GM12878 (cell line): ENCODE measurements around the gene SUSD2. TPM values are rescaled to one million over a fixed set of nuclear protein-coding genes. Genes with fewer than 3 reads are reported as not detected.

Experiments
- ATAC-seq: fragments of 200-7000 bp; cut with Tn5 transposase; 3 replicates; pipeline ENCODE4 v1.9.1; 2020; ENCODE audit warnings: mild to moderate bottlenecking, moderate library complexity
- BruUV-seq: library from RNA; stranded (reverse); fragments of 400-500 nt; replicated peaks from 2 replicates; lab custom pipeline; 2021; lab: Mats Ljungman, UMichigan
- CTCF ChIA-PET: fragments of 300-600 bp; sonication (Branson Sonifier 250); formaldehyde crosslinking; extraction: SDS; loops from one replicate; lab custom pipeline; 2021; ENCODE audit warnings: inconsistent platforms; lab: Yijun Ruan, JAX
- POLR2A ChIA-PET: fragments of 350-600 bp; formaldehyde crosslinking; extraction: SDS; loops from one replicate; lab custom pipeline; 2021; ENCODE audit warnings: inconsistent platforms; lab: Charles Lee
- RAD21 ChIA-PET: fragments of 300-600 bp; sonication (Branson Sonifier 250); formaldehyde crosslinking; loops from one replicate; lab custom pipeline; 2023; ENCODE audit warnings: antibody characterized with exemption; ENCODE audit not compliant: unreplicated experiment; lab: Charles Lee
- SMC1A ChIA-PET: fragments of 300-600 bp; sonication (Branson Sonifier 250); formaldehyde crosslinking; loops from one replicate; lab custom pipeline; 2023; ENCODE audit not compliant: unreplicated experiment, uncharacterized antibody; lab: Charles Lee
- DNase-seq: peaks from one replicate; pipeline ENCODE4 v3.0.0-alpha.2; 2011; ENCODE audit warnings: low read depth, low spot score
- FAIRE-seq: peaks from 3 replicates; lab custom pipeline; 2011; peaks lifted over from hg19 to GRCh38; lab: Jason Lieb, UNC
- H2AFZ ChIP-seq: 2 replicates; pipeline ENCODE4 v1.6.0; 2011; ENCODE audit warnings: low read depth, low read length, control low read depth; ENCODE audit not compliant: control insufficient read depth
- H3K27ac ChIP-seq: 2 replicates; pipeline ENCODE4 v1.5.1; 2011; ENCODE audit warnings: control low read depth; ENCODE audit not compliant: control insufficient read depth, insufficient read depth
- H3K27me3 ChIP-seq, 2 experiments: replicated peaks in 1 of 2; 2 replicates each; pipeline versions ENCODE4 v1.6.0 to v1.6.1; 2011; ENCODE audit warnings: low read length in 1 of 2; ENCODE audit not compliant: control insufficient read depth in 2 of 2, insufficient read depth in 2 of 2
- H3K36me3 ChIP-seq, 2 experiments: 2 replicates each; pipeline ENCODE4 v1.5.1; 2011; ENCODE audit warnings: low read length in 1 of 2; ENCODE audit not compliant: control insufficient read depth in 2 of 2, insufficient read depth in 2 of 2
- H3K4me1 ChIP-seq: 2 replicates; pipeline ENCODE4 v1.6.1; 2011; ENCODE audit warnings: mild to moderate bottlenecking, low read length, moderate library complexity, mixed read lengths; ENCODE audit not compliant: control insufficient read depth, insufficient read depth
- H3K4me2 ChIP-seq: 2 replicates; pipeline ENCODE4 v1.6.0; 2011; ENCODE audit warnings: control low read depth; ENCODE audit not compliant: control insufficient read depth, insufficient read depth
- H3K4me3 ChIP-seq: fragments of 200-600 bp; sonication (generic); 2 replicates; pipeline ENCODE4 v1.5.1; 2016
- H3K79me2 ChIP-seq: 2 replicates; pipeline ENCODE4 v1.6.0; 2011; ENCODE audit warnings: low read length; ENCODE audit not compliant: control insufficient read depth, insufficient read depth
- H3K9ac ChIP-seq: 2 replicates; pipeline ENCODE4 v1.8.0; 2011; ENCODE audit warnings: low read length, control low read depth, mixed read lengths; ENCODE audit not compliant: control insufficient read depth, insufficient read depth
- H3K9me3 ChIP-seq: replicated peaks from 3 replicates; pipeline ENCODE4 v1.5.1; 2011; ENCODE audit warnings: mild to moderate bottlenecking, low read length; ENCODE audit not compliant: control insufficient read depth, insufficient read depth
- H4K20me1 ChIP-seq: 2 replicates; pipeline ENCODE4 v1.6.0; 2011; ENCODE audit not compliant: control insufficient read depth, insufficient read depth
- BACH1 ChIP-seq: fragments of 450-650 bp; IDR thresholded peaks from 2 replicates; pipeline ENCODE4 v1.6.1; 2017; ENCODE audit warnings: mild to moderate bottlenecking, borderline replicate concordance
- CHD2 ChIP-seq: IDR thresholded peaks from 2 replicates; pipeline ENCODE4 v1.6.1; 2011; ENCODE audit warnings: low read depth, low read length, improper control_type of control experiment, borderline replicate concordance
- CREM ChIP-seq: IDR thresholded peaks from 2 replicates; pipeline ENCODE4 v1.6.1; 2014; ENCODE audit warnings: antibody characterized with exemption, low read depth
- ESRRA ChIP-seq: IDR thresholded peaks from 2 replicates; pipeline ENCODE4 v1.6.1; 2012; ENCODE audit warnings: mild to moderate bottlenecking, low read length, improper control_type of control experiment
- KAT2A ChIP-seq: conservative IDR thresholded peaks from 2 replicates; pipeline ENCODE4 v1.6.1; 2011; ENCODE audit warnings: low read depth, low read length; ENCODE audit not compliant: control insufficient read depth
- MEF2A ChIP-seq: IDR thresholded peaks from 2 replicates; pipeline ENCODE4 v1.6.1; 2011; ENCODE audit warnings: low read depth, mild to moderate bottlenecking, low read length, moderate library complexity; ENCODE audit not compliant: insufficient read depth
- MEF2B ChIP-seq: fragments of 450-650 bp; IDR thresholded peaks from 2 replicates; pipeline ENCODE4 v1.6.1; 2018; ENCODE audit warnings: mild to moderate bottlenecking, moderate library complexity; ENCODE audit not compliant: partially characterized antibody, poor library complexity, severe bottlenecking
- YBX1 ChIP-seq: fragments of 450-650 bp; IDR thresholded peaks from 2 replicates; pipeline ENCODE4 v1.6.1; 2016; ENCODE audit warnings: antibody characterized with exemption
- YY1 ChIP-seq: IDR thresholded peaks from 2 replicates; pipeline ENCODE4 v1.6.1; 2011; ENCODE audit warnings: low read depth, mild to moderate bottlenecking, low read length
- ZZZ3 ChIP-seq: IDR thresholded peaks from 2 replicates; pipeline ENCODE4 v1.6.1; 2011; ENCODE audit warnings: low read depth; ENCODE audit not compliant: control insufficient read depth, insufficient read length
- WGBS: methylation state at CpG from one replicate; pipeline ENCODE4 v1.1.6; 2016; ENCODE audit warnings: low lambda C conversion rate; ENCODE audit not compliant: insufficient replicate concordance, insufficient coverage; ENCODE audit errors: missing lambda C conversion rate; 5-methylcytosine and 5-hydroxymethylcytosine counted together
- in situ Hi-C: fragments of 300-500 bp; cut with MboI; formaldehyde crosslinking; loops from 9 replicates; pipeline ENCODE4 v1.14.3; 2018; ENCODE audit warnings: mixed read lengths
- intact Hi-C: fragments of 100-400 bp; cut with micrococcal nuclease; formaldehyde crosslinking; loops from one replicate; pipeline ENCODE4 v1.14.2; 2022; ENCODE audit not compliant: unreplicated experiment
- polyA plus RNA-seq, 11 experiments: library from polyadenylated mRNA; depleted of rRNA in 4 of 11; unstranded in 6 of 11; stranded (reverse) in 5 of 11; fragments of >200 nt; fragmentation: Nextera tagmentation in 4 of 11; fragmentation: Illumina TruSeq in 1 of 11; extraction: Ambion mirVana in 4 of 11; extraction: Trizol in 1 of 11; gene quantifications; 1 replicate in 1 of 11; 2 replicates in 10 of 11; pipeline versions ENCODE4 v1.2.1 to v1.2.3, GENCODE V29; 2011 to 2016; ENCODE audit warnings: inconsistent platforms in 2 of 11, missing spikeins in 2 of 11, low read depth in 1 of 11
- total RNA-seq, 4 experiments: library from RNA; depleted of rRNA in 3 of 4; stranded (reverse); fragments of >200 nt in 3 of 4; fragmentation: Illumina TruSeq in 1 of 4; extraction: Trizol in 1 of 4; gene quantifications; 2 replicates each; pipeline versions ENCODE4 v1.2.1 to v1.2.3, GENCODE V29; 2013 to 2021
- TF ChIP-seq, protein P1 (sequence below), 3 experiments: IDR thresholded peaks in 2 of 3; conservative IDR thresholded peaks in 1 of 3; 2 replicates each; pipeline ENCODE4 v1.5.1; 2011; ENCODE audit warnings: low read depth in 3 of 3, low read length in 3 of 3, mild to moderate bottlenecking in 3 of 3, control low read depth in 2 of 3, moderate library complexity in 2 of 3, inconsistent platforms in 1 of 3, mixed read lengths in 1 of 3; ENCODE audit not compliant: control insufficient read depth in 2 of 3, insufficient read depth in 1 of 3; ENCODE audit errors: extremely low read depth in 1 of 3

SUSD2 gene
- total and polyA plus RNA-seq, 10 of the 15 experiments (the other 5 are each of a cell fraction or from before 2014, with no cell fraction given): 0.04 to 0.31 (median 0.11) TPM; not detected in 5

DNA sequence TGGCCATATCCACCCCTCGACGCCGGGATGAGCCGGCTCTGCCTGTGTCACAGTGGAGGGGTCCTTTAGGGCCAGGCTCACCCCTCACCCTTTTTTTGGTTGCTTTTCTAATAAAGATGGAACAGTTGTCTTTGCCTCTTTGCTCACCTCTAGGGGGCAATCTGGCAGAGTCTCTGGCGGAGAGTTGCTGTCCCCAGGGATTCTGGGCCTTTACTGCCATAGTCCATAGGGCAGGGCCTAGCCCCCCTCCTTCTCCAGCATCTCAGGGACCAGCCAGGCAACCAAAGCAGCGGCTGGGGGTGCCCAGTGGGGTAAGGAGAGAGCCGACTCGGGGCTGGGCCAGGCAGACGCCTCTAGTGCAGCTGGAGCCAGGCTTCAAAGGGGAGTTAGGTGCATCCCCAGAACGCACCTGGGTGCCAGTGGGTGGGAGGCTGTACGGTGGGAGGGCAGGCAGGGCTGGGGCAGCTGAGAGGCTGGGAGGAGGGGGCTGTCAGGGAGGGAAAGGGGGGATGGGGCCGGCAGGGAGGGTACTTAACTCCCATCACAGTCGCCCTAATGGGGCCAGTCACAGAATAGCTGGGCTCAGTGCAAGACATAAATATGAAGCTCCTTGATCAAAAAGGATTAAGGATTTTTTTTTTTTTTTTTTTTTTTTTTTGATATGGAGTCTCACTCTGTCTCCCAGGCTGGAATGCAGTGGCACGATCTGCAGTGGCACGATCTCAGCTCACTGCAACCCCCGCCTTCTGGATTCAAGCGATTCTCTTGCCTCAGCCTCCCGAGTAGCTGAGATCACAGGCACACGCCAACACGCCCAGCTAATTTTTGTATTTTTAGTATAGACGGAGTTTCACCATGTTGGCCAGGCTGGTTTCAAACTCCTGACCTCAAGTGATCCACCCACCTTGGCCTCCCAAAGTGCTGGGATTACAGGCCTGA is 2.5 kb upstream of the SUSD2 start:
- WGBS: 77% methylated on average over 20 of the region's 21 CpGs
- no peak for DNase-seq

More for the DNA sequence above, 2.5 kb upstream of the SUSD2 start:
- Histone ChIP-seq H3K9ac (no peak overlapping the region), H3K4me1 (no peaks in the 10 kb centered on the region; the same call in 1 of the 2 replicates), H3K9me3 (no peaks in the 10 kb centered on the region), H3K4me2 (no peak overlapping the region), H3K79me2 (no peaks in the 10 kb centered on the region), H3K4me3 (no peak overlapping the region), H2AFZ (no peak overlapping the region), H4K20me1 (no peaks in the 10 kb centered on the region), H3K27ac (no peak overlapping the region), H3K27me3 (no peaks in the 10 kb centered on the region), H3K36me3 (peaks cover 0 to 6% of the 10 kb centered on the region in 2 experiments; a peak in 2 of 4 replicates)
- POLR2A ChIA-PET: interaction anchor here (0.6 kb wide), 1 partner anchor 321 kb away, joined by 4 read pairs; the partner anchor contains the start of gene SLC2A11
- BruUV-seq: no TSS peak
- SMC1A ChIA-PET: no interaction called here
- in situ Hi-C loops (no loop called here), intact Hi-C loops (loop anchor here (5.0 to 10.0 kb wide), 3 partner anchors 71 to 224 kb away; no protein-coding TSS in a partner anchor)
- FAIRE-seq: no peak
- peak; percentile 30; the same call in 2 of the 3 replicates for ATAC-seq
- CTCF ChIA-PET: interaction anchor here (0.6 to 8.9 kb wide), 3 partner anchors 21 to 58 kb away, joined by 3 to 94 read pairs (median 3); no protein-coding TSS in a partner anchor
- TF ChIP-seq YY1: no peak
- no peak for TF ChIP-seq BACH1
- TF ChIP-seq, protein P1, sequence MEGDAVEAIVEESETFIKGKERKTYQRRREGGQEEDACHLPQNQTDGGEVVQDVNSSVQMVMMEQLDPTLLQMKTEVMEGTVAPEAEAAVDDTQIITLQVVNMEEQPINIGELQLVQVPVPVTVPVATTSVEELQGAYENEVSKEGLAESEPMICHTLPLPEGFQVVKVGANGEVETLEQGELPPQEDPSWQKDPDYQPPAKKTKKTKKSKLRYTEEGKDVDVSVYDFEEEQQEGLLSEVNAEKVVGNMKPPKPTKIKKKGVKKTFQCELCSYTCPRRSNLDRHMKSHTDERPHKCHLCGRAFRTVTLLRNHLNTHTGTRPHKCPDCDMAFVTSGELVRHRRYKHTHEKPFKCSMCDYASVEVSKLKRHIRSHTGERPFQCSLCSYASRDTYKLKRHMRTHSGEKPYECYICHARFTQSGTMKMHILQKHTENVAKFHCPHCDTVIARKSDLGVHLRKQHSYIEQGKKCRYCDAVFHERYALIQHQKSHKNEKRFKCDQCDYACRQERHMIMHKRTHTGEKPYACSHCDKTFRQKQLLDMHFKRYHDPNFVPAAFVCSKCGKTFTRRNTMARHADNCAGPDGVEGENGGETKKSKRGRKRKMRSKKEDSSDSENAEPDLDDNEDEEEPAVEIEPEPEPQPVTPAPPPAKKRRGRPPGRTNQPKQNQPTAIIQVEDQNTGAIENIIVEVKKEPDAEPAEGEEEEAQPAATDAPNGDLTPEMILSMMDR (IDR thresholded peaks at IDR 0.05 in 2 of 3, conservative IDR thresholded peaks at IDR 0.05 in 1 of 3; ENCODE audit: control insufficient read depth in 2 of 3, extremely low read depth in 1 of 3, insufficient read depth in 1 of 3, low read depth in 3 of 3, low read length in 3 of 3): peak; percentile 16 to 31 (median 24); a peak in 4 of 6 replicates
- no peak for TF ChIP-seq YBX1
- TF ChIP-seq ESRRA: no peak
- TF ChIP-seq KAT2A: no peak
- TF ChIP-seq CREM: no peak
- TF ChIP-seq CHD2: no peak
- TF ChIP-seq ZZZ3: no peak
- no peak for TF ChIP-seq MEF2A
- TF ChIP-seq MEF2B: peak; percentile 58
- RAD21 ChIA-PET: interaction anchor here (0.6 to 1.2 kb wide), 2 partner anchors 102 to 223 kb away, joined by 3 read pairs; no protein-coding TSS in a partner anchor
